Hematopoietic multipotent progenitor cell treated with erythropoietin and hydrocortisone succinate and interleukin-3 and kit ligand, for 6 days (in vitro differentiated cells): ENCODE measurements around the gene SDK2.
"Not testable (repeated sequence)": the region's sequence is repeated elsewhere in the genome, so short reads cannot be mapped to it uniquely, and the experiment has no call there.

Experiments
- DNase-seq: peaks from one replicate; pipeline ENCODE4 v3.0.0-alpha.2; 2015

Gene SDK2

DNA sequence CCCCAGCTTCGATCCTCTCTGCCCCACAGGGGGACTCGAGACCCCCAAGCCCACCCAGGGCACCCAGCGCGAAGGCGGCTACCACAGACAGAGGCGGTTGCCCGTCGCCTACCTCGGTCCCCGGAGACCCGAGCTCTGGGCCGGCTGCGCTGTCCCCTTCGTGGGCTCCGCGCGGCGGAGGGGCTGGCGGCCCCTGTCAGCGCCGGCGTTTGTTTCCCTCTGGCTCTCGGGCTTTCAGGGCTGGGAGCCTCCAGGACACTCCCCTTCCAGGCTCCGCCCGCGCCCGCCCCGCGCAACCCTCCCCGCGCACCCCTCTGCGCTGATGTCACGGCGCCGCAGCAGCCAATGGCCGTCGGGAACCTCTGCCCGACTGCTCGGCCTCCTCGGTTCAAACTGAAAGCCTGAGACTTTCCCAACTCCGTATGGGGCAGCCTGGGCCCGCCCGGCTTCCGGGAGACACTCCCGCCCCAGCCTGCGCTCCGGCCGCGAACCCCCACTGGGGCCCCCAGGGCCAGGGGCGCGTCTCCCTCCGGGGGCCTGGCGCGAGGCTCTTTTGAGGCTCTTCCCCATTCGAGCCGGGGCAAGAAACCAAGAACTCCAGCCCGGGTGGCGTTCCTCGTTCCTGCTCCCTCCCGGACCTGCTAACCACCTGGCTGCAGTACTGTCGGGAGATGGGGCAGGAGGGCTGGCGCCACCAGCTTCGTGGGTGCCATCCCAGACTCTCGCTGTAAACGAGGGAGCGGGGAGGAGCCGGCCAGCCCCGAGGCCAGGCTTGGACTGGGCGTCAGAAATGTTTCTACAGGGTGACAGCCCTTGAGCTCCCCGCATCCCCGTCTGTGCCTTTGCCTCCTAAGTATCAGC is 332.2 kb downstream of the SDK2 start, which contains the start of gene CDC42EP4:
CDC42EP4 (minus strand) TSS at position 221 of the 861 bp plus-strand sequence. CDS start 25,501 bp downstream, outside the sequence.
- peak; percentile 95 for DNase-seq

DNA sequence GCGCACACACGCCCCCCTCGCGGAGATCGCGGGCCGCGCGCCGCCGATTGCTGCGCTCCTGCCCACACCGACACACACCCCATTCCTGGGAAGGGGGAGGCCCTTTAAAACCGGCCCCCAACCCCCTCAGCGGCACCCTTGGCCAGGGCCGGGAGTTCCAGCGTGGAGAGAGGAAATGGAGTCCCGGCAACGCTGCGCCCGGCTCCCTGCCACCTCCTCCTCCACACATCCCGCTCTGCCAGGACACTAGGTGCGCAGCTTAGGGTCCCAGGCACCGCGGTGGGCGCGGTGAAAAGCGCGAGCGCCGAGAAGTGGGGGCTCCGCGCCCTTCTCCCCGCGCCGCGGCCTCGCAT is 332.8 kb downstream of the SDK2 start:
- no peak for DNase-seq

DNA sequence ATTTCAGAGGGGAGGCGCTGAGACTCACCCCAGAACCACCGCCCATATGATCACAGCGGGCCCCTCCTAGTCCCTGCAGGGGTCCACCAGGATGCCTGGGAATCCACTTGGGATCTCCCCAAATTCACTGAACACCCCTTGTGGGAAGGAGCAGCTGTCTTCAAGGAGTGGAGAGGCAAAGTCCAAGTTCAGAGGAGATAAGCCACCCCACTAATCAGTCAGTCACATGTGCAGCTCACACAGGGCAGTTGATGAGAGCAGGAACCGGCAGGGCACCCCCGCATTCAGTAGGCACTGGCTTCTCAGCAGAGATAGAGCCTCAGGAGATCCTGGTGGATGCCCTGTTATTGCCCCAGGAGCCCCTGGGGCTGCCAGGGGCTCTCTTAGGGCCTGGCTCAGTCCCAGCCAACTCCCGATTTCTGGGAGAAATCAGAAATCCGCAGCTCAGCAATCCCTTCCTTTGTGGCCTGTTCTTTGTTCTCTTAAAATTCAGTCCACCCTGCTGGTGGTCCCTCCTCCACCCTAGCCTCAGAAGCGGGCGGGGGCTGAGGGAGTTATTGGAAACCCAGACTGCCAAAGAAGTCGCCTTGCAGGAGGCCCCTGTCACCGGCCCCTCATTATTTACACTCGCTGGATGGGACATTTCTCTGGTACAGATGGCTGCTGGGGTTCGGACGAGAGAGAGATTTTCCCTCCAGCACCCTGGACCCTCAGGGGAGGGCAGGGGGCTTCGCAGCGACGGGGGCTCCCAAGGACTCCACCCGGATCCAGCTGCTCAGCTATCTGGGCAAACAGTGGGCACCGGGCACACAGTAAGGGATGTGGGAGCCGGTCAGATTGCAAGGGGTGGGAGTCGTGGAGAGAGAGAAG is 334.3 kb downstream of the SDK2 start:
- DNase-seq = peak; percentile 95

DNA sequence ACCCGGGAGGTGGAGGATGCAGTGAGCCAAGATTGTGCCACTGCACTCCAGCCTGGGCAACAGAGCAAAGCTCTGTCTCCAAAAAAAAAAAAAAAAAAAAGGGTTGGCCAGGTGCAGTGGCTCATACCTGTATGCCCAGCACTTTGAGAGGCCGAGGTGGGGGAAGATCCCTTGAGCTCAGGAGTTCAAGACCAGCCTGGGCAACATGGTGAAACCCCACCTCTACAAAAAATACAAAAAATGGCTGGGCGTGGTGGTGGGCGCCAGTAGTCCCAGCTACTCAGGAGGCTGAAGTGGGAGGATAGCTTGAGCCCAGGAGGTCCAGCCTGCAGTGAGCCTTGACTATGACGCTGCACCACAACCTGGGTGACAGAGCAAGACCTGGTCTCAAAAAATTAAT is 335.3 kb downstream of the SDK2 start:
- not testable (repeated sequence) for DNase-seq

DNA sequence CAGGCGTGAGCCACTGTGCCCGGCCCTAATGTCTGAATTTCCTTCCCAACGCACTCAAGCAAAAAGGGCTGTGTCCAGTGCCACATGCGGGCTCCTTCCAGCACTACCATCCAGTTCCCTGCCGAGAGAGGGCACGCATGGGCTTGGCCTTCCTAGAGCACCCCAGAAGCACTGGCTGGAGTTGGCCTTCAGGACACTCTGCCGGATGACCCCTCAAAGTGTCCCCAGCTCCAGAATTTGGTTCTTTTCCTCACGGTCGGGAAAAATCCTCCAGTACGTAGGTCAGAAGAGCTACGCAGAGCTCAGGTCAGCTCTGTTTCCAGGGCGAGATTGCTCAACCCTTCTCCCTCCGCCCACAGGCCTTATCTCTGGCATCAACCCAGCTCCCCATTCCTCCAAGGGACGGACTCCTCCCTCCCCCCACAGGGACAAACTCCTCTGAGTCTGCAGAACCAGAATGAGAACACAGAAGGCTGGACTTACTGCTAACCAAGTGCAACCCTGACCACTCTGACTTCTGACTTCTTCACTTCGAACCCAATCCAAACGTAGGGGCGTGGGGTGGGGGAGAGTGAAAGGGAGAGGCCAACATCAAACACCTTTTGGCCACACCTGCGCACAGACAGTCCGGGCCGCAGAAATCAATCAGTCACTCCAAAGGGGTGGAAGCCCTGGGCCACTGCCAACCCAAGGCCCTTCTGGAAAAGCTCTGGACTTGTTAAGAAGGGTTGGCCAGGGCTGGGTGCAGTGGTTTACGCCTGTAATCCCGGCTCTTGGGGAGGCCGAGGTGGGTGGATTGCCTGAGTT is 336.0 kb downstream of the SDK2 start:
- peak; percentile 84 for DNase-seq

DNA sequence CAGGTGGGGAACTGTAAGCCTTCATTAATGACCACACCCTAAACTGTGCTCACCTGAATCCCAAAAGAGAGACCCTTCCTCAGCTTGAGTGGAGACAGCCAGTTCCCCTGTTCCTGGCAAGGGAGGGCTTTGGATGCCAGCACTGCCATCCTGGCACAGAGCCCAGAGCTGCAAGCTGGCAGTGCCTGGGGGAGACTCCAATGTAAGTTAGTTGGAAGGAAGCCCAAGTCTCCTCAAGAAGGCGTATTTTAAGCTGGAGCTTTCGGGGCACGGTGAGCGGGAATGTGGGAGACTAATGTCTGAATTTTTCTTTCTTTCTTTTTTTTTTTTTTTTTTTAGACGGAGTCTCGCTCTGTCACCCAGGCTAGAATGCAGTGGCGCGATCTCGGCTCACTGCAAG is 337.1 kb downstream of the SDK2 start:
- DNase-seq = peak; percentile 49

DNA sequence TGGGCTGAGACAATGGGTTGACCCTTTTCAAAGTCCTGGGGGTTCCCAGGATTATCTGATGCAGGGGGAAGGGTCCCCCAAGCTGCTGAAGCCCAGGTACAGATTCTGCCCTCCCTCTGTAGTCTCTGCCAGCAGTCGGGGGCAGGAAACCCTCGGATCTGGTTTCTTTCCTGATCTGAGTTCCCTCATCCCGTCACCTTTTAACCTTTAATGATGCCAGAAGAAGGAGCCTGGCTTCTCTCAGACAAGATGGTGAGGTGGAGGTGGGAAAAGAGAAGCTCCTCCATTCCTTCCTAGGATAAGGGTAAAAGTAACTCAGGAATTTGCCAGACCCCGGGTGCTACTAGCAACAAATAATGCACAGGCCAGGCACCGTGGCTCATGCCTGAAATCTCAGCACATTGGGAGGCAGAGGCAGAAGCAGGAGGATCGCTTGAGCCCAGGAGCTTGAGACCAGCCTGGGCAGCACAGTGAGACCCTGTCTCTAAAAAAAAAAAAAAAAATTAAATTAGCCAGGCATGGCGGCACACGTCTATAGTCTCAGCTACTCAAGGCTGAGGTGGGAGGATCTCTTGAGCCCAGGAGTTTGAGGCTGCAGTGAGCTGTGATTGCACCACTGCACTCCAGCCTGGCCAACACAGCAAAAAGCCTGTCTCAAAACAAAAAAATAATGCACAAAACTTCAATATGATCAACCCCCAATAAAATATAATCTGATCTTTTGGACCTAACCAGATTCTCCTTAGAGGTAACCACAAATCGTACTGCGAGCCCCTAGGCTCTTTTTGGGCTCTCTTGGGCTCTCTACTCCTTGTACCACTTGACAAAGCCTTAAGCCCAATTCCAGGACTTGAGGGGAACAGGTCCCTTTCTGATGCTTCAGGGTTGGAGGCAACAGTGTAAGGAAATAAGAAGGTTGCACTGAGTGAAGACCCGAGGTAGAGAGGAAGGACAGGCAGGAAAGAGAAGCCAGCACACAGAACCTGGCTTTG is 338.1 kb downstream of the SDK2 start:
- DNase-seq = no peak

DNA sequence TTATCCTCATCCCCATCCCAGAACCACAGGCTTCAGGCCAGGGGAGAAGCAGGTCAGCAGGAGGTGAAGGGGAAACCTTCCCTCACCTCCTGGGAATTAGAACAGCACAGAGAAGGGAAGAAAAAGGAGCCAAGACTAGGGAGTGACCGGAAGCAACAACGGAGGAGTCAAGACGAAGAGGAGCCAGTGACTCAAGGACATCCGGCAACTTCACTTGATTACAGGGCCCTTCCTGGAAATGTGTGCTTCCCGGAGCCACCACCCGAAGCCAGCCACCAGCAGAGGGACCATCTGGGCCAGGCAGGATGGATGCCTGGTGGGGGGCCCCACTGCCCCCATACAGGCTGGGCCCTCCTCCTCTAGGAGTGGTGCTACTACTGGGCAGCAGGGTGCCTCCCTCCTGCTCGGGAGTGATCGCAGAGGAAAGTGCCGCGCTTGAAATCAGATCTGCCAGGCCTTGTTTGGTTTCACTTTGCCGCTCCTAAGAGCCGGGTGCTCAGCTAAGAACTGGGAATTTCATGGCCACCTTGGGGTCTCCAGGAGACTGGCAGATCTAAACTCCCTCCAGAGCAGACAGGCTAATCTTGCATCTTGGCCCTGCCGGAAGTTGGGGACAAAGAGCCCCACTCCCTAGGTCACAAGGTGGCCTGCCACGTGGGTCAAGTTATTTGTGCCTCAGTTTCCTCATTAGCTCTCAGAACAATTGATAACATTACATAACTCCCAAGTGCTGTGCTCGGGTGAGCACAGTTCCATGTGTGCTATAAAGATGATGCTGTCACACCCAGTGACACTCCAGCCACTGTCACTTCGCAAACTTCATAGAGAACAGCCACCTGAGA is 339.1 kb downstream of the SDK2 start:
- DNase-seq = peak; percentile 57

DNA sequence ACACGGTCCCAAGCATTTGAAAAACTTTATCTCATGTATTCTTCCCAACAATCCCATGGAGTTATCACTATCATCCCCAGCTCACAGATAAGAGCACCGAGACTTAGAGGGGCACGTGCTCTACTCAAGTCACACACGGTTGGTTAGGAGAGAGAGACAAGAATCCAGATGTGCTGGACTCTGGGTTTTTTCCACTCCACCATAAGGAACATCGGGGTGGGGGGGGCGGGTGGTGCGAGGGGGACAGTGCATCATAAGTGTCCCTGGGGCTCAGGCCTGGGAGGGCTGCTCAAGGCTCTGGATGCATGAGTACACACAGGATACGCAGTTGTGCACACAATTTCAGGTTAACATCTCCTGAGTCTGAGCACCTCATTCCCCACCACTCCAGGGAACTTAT is 339.8 kb downstream of the SDK2 start:
- DNase-seq = no peak

DNA sequence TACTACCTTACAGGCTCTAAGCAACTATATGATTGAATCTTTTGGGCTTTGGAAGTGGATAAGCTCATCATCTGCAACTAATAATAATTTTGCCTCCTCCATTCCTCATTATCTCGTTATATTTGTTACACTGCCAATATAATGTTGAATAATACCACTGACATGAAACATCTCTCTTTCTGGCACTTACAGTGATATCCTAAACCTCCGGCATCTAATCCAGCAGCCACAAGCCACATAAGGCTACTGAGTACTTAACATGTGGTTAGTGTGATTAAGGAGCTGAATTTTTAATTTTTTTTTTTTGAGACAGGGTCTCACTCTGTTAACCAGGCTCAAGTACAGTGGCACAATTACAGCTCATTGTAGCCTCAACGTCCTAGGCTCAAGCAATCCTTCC is 342.1 kb downstream of the SDK2 start:
- DNase-seq = peak; percentile 57

DNA sequence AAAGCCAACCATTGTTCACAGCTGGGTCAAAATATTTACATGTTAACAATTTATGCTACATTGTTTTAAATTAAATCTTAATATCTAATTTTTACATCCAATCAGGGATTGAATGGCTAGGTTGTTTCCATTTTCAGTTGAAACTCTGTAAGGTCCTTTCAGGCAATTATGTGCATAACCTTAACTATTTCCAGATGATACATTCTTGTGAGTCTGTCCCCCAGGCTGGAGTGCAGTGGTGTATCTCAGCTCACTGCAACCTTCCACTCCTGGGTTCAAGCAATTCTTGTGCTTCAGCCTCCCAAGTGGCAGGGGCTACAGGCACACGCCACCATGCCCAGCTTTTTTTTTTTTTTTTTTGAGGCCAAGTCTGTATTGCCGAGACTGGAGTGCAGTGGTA is 342.9 kb downstream of the SDK2 start:
- no peak for DNase-seq

DNA sequence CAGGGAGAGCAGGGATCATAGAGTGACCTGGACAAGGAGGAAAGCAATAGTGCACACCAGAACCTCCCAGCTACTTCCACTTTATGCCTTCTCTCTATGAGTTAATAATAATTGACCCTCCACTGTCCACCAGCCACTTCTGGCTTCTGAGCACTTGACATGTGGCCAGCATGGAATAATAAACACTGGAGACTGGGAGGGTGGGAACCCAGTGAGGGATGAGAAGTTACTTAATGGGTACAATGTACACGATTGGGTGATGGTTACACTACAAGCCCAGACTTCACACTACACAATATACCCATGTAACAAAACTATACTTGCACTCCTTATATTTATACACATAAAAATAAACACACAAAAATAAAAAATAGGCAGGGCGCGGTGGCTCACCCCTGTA is 343.9 kb downstream of the SDK2 start:
- DNase-seq = no peak

DNA sequence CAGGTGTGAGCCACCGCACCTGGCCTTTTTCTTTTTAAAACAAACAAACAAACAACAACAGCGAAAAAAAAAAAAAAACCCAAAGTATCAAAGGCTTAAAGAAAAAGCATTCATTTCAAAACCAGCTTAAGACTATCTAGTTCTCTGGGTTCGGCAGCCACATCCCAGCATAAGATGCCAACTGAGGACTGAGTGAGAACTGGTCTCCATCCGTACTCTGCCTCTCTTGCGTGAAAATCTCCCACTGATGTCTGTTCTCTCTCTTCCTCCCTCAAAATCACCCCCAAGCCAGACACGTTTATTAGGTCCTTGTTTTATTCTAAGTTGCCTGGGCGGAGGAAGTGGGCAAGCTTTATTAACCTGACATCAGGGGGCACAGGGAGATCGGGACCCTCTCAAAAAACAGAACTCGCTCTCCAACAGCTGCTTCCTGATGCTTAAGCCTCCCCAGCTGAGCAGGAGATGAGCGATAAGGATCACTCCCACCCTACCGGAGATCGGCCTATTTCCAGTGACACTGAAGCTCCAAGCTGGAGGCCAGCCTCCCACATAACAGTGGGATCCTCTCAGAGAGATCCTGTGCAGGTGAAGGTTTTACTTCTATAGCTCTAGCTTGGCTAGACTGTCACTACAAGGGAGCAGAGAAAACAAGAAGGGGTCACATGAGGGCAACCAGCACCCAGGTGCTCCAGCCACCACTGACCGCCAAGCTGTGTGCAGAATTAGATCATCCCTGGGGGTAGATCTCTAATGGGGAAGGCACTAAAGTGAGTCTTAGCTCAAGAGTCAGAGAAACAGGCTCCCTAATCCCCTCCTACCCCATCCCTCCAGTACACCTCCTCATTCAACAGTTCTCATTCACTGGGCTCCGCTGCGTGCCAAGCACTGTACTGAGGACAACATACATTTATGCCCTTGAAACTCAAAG is 346.0 kb downstream of the SDK2 start:
- DNase-seq = no peak

DNA sequence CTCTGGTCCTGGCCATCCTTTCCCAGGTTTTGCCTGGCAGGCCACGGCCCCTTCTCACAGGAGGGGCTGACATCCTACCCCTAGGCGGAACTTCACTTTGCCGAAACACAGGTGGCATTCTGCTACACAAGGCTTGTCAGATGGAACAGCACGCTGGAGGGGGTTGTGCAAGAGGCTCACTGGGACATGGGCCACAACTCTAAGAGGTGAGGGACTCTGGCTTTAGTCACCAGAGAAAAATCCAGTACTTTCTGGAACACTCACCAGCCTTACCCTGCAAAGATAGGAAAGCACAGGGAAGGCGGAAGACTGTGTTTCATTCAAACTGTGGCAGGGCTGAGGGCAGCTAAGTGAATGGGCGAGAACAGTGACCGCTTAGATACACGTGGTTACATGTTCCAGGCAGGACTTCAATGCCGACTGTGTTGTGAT is 350.7 kb downstream of the SDK2 start:
- DNase-seq = no peak

DNA sequence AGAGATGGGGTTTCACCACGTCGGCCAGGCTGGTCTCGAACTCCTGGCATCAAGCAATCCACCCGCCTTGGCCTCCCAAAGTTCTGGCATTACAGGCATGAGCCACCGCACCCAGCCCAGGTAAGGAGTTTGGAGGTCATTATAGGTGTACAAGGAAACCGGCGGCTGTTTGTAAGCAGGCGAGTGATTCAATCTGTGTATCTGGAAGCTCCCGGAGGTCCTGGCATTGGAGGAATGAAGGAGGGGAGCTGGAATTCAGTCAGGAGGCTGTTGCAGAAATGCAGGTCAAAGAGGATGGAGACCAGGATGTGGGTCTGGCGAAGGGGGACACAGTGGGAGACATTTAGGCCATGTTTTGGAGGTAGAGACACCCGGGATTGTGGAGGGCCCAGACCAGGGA is 351.2 kb downstream of the SDK2 start:
- no peak for DNase-seq

DNA sequence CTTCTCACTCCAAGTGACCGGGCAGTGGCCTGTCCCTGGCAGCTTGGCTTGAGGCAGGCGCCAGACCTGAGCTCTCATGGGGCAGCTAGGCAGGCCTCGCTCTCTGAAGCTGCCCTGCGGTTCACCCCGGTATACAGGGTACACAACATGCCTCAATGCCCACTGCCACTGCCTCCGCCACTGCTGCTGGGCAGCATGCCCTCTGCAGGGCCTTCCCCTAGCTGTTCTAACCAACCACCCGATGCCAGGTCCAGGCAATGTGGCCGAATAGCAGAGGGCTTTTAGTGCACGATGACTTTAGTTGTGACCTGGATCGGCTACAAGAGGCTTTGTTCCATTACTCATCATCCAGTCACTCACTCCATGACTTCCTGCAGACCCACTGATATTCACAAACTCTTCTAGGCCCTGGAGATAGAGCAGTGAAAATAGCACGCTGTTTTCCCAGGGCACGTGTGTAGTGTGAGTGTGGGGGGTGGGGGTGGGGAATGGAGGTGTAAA is 352.2 kb downstream of the SDK2 start:
- DNase-seq = no peak

DNA sequence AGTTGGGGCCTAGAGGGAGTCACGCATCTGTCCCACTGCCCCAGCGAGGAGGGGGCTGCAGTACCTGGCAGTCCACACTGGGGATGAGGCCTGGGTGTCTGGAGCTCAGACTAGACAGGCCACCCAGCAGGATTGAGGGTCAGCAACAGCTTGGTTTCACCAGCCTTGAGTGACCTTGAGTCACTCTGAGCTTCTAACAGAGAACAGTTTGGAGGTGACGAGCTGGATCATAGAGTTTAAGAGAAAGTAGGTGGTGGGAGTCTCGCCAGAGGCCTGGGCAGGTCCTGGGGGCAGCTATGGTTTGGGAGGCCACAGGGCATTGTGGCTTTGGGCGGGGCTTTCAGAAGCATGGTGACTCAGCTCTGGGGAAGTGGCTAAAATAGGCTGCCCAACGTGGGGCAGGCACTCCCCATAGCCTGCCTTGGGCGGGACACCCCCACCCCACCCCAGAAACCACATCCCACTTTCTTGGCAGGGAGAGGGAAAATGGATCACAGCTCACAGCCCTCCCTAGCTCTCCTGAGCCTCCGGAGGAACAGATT is 352.9 kb downstream of the SDK2 start:
- DNase-seq = peak; percentile 92

DNA sequence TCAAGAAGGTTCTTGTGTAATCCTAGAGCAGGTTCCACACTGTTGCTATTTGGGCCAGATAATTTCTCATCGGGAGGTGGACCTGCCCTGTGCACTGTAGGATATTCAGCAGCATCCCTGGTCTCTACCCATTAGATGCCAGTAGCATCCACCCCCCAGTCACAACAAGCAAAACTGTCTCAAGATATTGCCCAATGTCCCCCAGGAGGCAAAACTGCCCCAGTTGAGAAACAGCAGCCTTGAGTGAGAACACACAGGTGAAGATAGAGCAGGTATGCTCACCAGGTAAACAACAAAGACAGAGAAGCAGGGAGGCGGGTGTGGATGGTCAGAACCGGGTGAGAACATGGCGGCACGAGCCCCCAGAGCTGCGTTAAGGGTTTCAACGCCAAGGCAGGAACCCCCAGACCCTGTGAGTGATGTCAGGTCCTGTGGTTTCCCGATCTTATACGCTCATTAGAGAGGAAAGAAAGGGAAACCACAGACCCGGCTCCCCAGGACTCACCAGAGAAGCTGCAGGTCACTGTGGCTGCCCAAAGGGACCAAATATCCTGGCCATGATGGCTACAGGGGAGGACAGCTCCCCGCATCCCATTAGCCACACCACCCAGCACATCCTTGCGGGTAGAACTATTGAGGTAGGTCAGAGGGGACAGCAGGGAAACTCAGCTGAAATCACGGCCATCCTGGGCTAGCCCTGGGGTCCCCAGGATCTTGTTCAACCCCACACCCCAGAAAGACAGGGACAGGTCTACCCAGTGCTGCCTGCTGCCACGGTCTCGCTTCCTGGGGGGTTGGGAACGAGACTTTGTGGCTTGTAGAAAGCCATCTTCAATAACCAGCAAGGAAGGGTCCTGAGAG is 353.6 kb downstream of the SDK2 start:
- no peak for DNase-seq
